B cell (primary cell): Measurements from ENCODE around the gene GIMAP1. TPM values are rescaled to one million over a fixed set of nuclear protein-coding genes. Genes with fewer than 3 reads are reported as not detected.

Source experiments
- ATAC-seq: fragments of 200-7000 bp; cut with Tn5 transposase; one replicate; pipeline ENCODE4 v1.10.0; 2021; ENCODE audit warnings: low read depth, mild to moderate bottlenecking, moderate number of reproducible peaks, moderate library complexity
- CTCF ChIA-PET: fragments of 350-600 bp; sonication (Branson Sonifier 250); formaldehyde crosslinking; loops from one replicate; lab custom pipeline; 2021; ENCODE audit warnings: antibody characterized with exemption, inconsistent platforms; lab: Charles Lee
- POLR2A ChIA-PET: fragments of 350-600 bp; sonication (Branson Sonifier 250); formaldehyde crosslinking; loops from one replicate; lab custom pipeline; 2021; ENCODE audit warnings: antibody characterized with exemption; lab: Charles Lee
- DNase-seq: peaks from one replicate; pipeline ENCODE4 v3.0.0; 2013
- H2AFZ ChIP-seq: 2 replicates; pipeline ENCODE4 v1.6.1; 2012; ENCODE audit warnings: mild to moderate bottlenecking, low read depth, low read length; ENCODE audit not compliant: insufficient read depth, poor library complexity, severe bottlenecking
- H3K27ac ChIP-seq, 2 donors: 1 replicate in 1 of 2; 2 replicates in 1 of 2; pipeline ENCODE4 v1.5.1; 2012 to 2013; ENCODE audit warnings: low read length in 2 of 2, mild to moderate bottlenecking in 2 of 2, moderate library complexity in 1 of 2
- H3K27me3 ChIP-seq, 4 experiments: fragments of 200-600 bp in 1 of 4; sonication (generic) in 1 of 4; replicated peaks in 1 of 4; 1 replicate in 2 of 4; 2 replicates in 2 of 4; pipeline versions ENCODE4 v1.6.1 to v1.7.0; 2013 to 2016; ENCODE audit warnings: low read length in 3 of 4, mild to moderate bottlenecking in 2 of 4, mixed read lengths in 1 of 4, moderate library complexity in 1 of 4; ENCODE audit not compliant: insufficient read depth in 4 of 4, control insufficient read depth in 3 of 4; ENCODE audit errors: control extremely low read depth in 1 of 4
- H3K36me3 ChIP-seq, 2 experiments: replicated peaks in 1 of 2; 1 replicate in 1 of 2; 2 replicates in 1 of 2; pipeline versions ENCODE4 v1.6.1 to v1.7.1; 2013; ENCODE audit warnings: low read length in 1 of 2; ENCODE audit not compliant: insufficient read depth in 2 of 2, control insufficient read depth in 1 of 2; ENCODE audit errors: control extremely low read depth in 1 of 2, extremely low read depth in 1 of 2
- H3K4me1 ChIP-seq, 2 donors: fragments of 200-600 bp in 1 of 2; sonication (generic) in 1 of 2; 1 replicate in 1 of 2; 2 replicates in 1 of 2; pipeline versions ENCODE4 v1.5.1 to v1.6.1; 2013 to 2017; ENCODE audit warnings: low read length in 2 of 2; ENCODE audit not compliant: control insufficient read depth in 2 of 2, insufficient read depth in 2 of 2
- H3K4me2 ChIP-seq: replicated peaks from 2 replicates; pipeline ENCODE3; 2012; ENCODE audit warnings: mild to moderate bottlenecking, low read depth, low read length; ENCODE audit not compliant: poor library complexity, severe bottlenecking
- H3K4me3 ChIP-seq, 5 experiments: fragments of 200-600 bp in 1 of 5; sonication (generic) in 1 of 5; 1 replicate in 3 of 5; 2 replicates in 2 of 5; pipeline versions ENCODE4 v1.5.1 to v1.7.0; 2011 to 2016; ENCODE audit warnings: low read length in 4 of 5, mild to moderate bottlenecking in 4 of 5, low read depth in 2 of 5, control low read depth in 1 of 5, moderate library complexity in 1 of 5; ENCODE audit not compliant: insufficient read depth in 1 of 5; ENCODE audit errors: control extremely low read depth in 1 of 5, extremely low read depth in 1 of 5
- H3K79me2 ChIP-seq: fragments of 200-600 bp; sonication (generic); one replicate; pipeline ENCODE4 v1.6.0; 2016; ENCODE audit warnings: low read length; ENCODE audit not compliant: control insufficient read depth, insufficient read depth
- H3K9ac ChIP-seq: fragments of 200-600 bp; sonication (generic); 2 replicates; pipeline ENCODE4 v1.6.1; 2017; ENCODE audit warnings: mild to moderate bottlenecking, low read length, moderate library complexity
- H3K9me3 ChIP-seq, 3 donors: one replicate each; pipeline versions ENCODE4 v1.6.1 to v1.7.1; 2013; ENCODE audit warnings: low read length in 2 of 3; ENCODE audit not compliant: control insufficient read depth in 2 of 3, insufficient read depth in 1 of 3; ENCODE audit errors: control extremely low read depth in 1 of 3
- H4K20me1 ChIP-seq: 2 replicates; pipeline ENCODE4 v1.6.0; 2012; ENCODE audit warnings: mild to moderate bottlenecking, low read length; ENCODE audit not compliant: insufficient read depth, control insufficient read depth, poor library complexity, severe bottlenecking
- H3K27ac Mint-ChIP-seq: one replicate; pipeline ENCODE4 v1.8.0; 2021; ENCODE audit warnings: mixed read lengths
- H3K27me3 Mint-ChIP-seq: one replicate; pipeline ENCODE4 v1.8.0; 2021; ENCODE audit warnings: mixed read lengths
- H3K4me1 Mint-ChIP-seq: one replicate; pipeline ENCODE4 v1.8.0; 2021; ENCODE audit warnings: mixed read lengths
- H3K4me3 Mint-ChIP-seq: one replicate; pipeline ENCODE4 v1.8.0; 2021; ENCODE audit warnings: mixed read lengths
- H3K9me3 Mint-ChIP-seq: one replicate; pipeline ENCODE4 v1.8.0; 2022; ENCODE audit warnings: mixed read lengths; ENCODE audit not compliant: insufficient read depth
- EZH2 ChIP-seq: IDR thresholded peaks from 2 replicates; pipeline ENCODE4 v1.6.1; 2012; ENCODE audit warnings: borderline replicate concordance, low read depth, mild to moderate bottlenecking, moderate library complexity, low read length; ENCODE audit not compliant: insufficient read depth, poor library complexity, severe bottlenecking
- WGBS: methylation state at CpG from one replicate; pipeline ENCODE4 v1.1.5; 2013; ENCODE audit warnings: missing lambda C conversion rate; ENCODE audit not compliant: insufficient coverage; 5-methylcytosine and 5-hydroxymethylcytosine counted together
- intact Hi-C: fragments of 100-400 bp; cut with micrococcal nuclease; formaldehyde crosslinking; loops from one replicate; pipeline ENCODE4 v1.10.0; 2022
- polyA plus RNA-seq: library from polyadenylated mRNA; depleted of rRNA; stranded (reverse); fragments of >200 nt; gene quantifications from 2 replicates; pipeline ENCODE4 v1.2.3, GENCODE V29; 2012
- total RNA-seq, 2 donors: library from RNA; stranded (reverse); fragments of 120-200 nt in 1 of 2; gene quantifications; 1 replicate in 1 of 2; 2 replicates in 1 of 2; pipeline versions ENCODE4 v1.2.3 to v1.2.4, GENCODE V29; 2013 to 2022
- TF ChIP-seq, protein P1 (sequence below): fragments of 200-600 bp; IDR thresholded peaks from one replicate; pipeline ENCODE4 v1.8.0; 2022; ENCODE audit warnings: antibody characterized with exemption, mild to moderate bottlenecking

GIMAP1 gene
- total and polyA plus RNA-seq, 2 donors (not counting 1 experiment from before 2014, with no cell fraction given), result 0.30 to 0.63 TPM

DNA sequence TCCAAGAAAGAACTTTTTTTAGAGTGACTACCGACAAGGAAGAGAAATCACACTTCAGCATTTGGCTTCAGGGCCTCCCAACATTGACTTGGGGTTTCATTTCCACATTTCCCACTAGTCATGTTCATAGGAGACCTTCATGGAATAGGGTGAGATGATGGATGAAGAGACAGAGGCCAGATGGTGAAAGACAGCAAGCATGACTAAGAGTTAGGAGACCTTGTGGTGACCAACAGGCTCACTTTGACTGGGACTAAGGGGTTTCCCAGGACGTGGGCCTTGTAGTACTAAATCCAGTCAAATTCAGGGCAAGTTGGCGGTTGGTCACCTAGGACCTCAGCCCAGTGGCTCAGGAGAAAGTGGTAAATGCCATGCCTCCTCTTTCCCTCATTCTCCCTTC lies 17.8 kb downstream of the GIMAP1 start:
- no peaks in the 10 kb centered on the region for H3K79me2 ChIP-seq
- H3K9me3 Mint-ChIP-seq, result no peaks in the 10 kb centered on the region
- no peaks in the 10 kb centered on the region for H3K9me3 ChIP-seq
- H3K4me1 ChIP-seq, result peaks cover 6 to 13% of the 10 kb centered on the region in 2 donors
- no peak overlapping the region for H3K27ac ChIP-seq
- ATAC-seq, result no peak
- DNase-seq, result no peak
- H3K27me3 ChIP-seq, result peaks cover 0 to 10% (median 4%) of the 10 kb centered on the region in 4 experiments
- no peak overlapping the region for H3K4me3 ChIP-seq
- H3K4me2 ChIP-seq, result no peak overlapping the region
- no peak overlapping the region for H3K9ac ChIP-seq
- no peaks in the 10 kb centered on the region for H3K36me3 ChIP-seq
- POLR2A ChIA-PET, result no interaction called here
- peaks cover 8% of the 10 kb centered on the region for H3K4me1 Mint-ChIP-seq
- no peak overlapping the region for H2AFZ ChIP-seq
- CTCF ChIA-PET, result no interaction called here
- TF ChIP-seq EZH2, result no peak
- TF ChIP-seq, protein P1, sequence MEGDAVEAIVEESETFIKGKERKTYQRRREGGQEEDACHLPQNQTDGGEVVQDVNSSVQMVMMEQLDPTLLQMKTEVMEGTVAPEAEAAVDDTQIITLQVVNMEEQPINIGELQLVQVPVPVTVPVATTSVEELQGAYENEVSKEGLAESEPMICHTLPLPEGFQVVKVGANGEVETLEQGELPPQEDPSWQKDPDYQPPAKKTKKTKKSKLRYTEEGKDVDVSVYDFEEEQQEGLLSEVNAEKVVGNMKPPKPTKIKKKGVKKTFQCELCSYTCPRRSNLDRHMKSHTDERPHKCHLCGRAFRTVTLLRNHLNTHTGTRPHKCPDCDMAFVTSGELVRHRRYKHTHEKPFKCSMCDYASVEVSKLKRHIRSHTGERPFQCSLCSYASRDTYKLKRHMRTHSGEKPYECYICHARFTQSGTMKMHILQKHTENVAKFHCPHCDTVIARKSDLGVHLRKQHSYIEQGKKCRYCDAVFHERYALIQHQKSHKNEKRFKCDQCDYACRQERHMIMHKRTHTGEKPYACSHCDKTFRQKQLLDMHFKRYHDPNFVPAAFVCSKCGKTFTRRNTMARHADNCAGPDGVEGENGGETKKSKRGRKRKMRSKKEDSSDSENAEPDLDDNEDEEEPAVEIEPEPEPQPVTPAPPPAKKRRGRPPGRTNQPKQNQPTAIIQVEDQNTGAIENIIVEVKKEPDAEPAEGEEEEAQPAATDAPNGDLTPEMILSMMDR, result no peak
- intact Hi-C loops, result no loop called here
- H4K20me1 ChIP-seq, result no peaks in the 10 kb centered on the region
- 71% methylated on average over 1 of the region's 3 CpGs for WGBS
- no peak overlapping the region for H3K4me3 Mint-ChIP-seq
- H3K27me3 Mint-ChIP-seq, result peaks cover 11% of the 10 kb centered on the region
- H3K27ac Mint-ChIP-seq, result no peak overlapping the region

DNA sequence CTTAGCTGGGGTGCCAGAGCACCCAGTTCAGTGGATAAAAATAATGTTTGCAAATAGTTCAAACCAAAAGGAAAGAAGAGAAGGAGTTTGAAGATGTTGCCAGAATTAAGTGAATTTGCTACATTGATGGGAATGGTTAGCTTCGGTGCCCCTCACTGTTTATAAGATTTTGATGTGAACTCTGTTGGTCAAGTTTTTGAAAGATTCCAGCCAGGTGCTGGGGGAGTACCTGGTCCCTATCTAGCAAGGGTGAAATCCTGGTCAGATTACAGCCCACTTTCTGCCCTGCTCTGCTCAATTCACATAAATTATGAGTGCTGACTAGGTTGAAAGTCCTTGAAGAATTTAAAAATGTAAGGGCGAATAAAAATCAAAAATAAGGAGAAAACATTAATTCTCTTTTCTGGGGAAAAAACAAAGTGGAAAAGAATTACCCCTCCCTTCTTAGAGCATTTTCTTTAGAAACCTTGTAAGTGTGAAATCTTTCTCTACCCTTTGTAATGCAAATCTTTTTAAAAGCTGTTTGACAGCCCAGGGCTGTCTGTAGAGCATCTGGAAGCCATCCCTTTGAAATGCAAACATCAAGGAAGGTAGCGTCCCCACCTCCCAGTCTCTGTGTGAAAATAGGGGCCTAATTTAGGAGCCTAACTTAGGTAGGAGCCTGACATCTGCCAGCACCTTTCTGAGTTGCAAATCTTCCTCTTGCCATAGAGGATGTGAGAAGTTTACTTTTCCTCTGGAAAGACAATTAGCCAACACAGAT lies 19.4 kb downstream of the GIMAP1 start:
- peaks cover 0 to 10% (median 4%) of the 10 kb centered on the region in 4 experiments for H3K27me3 ChIP-seq
- H3K27ac ChIP-seq, result no peak overlapping the region
- H3K4me1 ChIP-seq, result peaks cover 6 to 13% of the 10 kb centered on the region in 2 donors
- POLR2A ChIA-PET, result no interaction called here
- H3K4me2 ChIP-seq, result no peak overlapping the region
- Mint-ChIP-seq H3K4me1 (peaks cover 8% of the 10 kb centered on the region), H3K9me3 (no peaks in the 10 kb centered on the region), H3K27me3 (peaks cover 14% of the 10 kb centered on the region), H3K4me3 (no peak overlapping the region), H3K27ac (no peak overlapping the region)
- no peak overlapping the region for H3K4me3 ChIP-seq
- no peaks in the 10 kb centered on the region for H3K36me3 ChIP-seq
- CTCF ChIA-PET, result no interaction called here
- no peak overlapping the region for H2AFZ ChIP-seq
- no peaks in the 10 kb centered on the region for H4K20me1 ChIP-seq
- no peaks in the 10 kb centered on the region for H3K79me2 ChIP-seq
- DNase-seq (no peak), ATAC-seq (no peak)
- no peak overlapping the region for H3K9ac ChIP-seq
- no peaks in the 10 kb centered on the region for H3K9me3 ChIP-seq
- WGBS, result 100% methylated on average over 2 of the region's 3 CpGs
- no peak for TF ChIP-seq EZH2
- TF ChIP-seq, protein P1, result no peak
- intact Hi-C loops, result no loop called here
